NCI-H69 (cell line): ENCODE measurements around the gene L1CAM.
A peak's percentile ranks its signal among the peaks of the same experiment; 100 is the strongest.

Source experiments
- DNase-seq: peaks from one replicate; lab custom pipeline; 2025; lab: John Stamatoyannopoulos, UW

Gene L1CAM

DNA sequence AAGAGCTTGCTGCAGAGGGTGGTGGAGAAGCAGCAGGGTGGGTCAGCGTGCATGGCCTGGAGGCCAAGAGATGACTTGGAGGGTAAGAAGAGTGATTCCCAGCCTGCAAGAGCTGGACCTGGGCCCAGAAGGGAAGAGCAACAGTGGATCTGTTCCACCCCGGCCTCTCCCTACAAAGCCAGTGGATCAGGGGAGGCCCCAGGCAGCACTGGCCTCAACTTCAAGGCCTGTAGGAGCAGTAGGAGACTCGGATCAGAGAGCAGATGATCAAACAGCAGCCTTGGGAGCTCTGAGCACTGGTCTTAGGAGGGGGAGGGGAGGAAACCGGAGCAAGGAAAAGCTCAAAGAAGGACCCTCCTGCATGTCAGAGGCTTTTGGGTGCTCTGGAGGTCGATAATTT, 7.6 kb downstream of the L1CAM start:
- peak; percentile 36 for DNase-seq

DNA sequence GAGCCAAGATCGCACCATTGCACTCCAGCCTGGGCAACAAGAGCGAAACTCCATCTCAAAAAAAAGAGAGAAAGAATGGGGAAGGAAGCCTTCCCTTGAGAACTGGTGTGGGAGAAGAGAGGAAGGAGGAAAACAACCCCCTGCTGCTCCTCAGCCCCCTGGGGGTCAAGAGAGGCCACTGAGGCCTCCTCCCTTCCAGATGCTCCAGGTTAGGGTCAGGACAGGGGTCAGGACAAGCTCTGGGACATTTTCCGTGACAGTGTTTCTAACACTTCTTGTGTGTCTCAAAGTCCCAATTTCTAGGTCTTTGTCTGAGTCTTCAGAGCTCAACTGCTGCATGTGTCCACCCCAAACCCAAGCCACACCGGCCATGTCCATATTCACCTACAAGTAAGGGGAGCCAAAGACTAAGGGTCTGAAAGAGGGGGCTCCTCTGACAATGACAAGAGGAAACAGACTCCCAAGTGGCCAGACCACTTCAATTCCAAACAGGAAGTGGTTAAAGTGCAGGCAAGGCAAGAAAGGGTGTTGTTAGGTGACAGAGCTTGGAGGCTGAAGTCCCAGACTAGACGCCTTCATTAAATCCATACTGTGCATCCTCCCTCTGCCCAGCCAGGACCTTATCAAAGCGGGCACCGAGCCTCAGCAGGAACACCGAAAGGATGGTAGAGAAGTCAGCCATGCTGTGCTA, 8.3 kb downstream of the L1CAM start:
- DNase-seq, result peak; percentile 11

GRCh38 chrX:153876112-153876491, 9.9 kb downstream of the L1CAM start:
- DNase-seq, result no peak

GRCh38 chrX:153875391-153876111, 10.4 kb downstream of the L1CAM start:
- DNase-seq, result peak; percentile 68

DNA sequence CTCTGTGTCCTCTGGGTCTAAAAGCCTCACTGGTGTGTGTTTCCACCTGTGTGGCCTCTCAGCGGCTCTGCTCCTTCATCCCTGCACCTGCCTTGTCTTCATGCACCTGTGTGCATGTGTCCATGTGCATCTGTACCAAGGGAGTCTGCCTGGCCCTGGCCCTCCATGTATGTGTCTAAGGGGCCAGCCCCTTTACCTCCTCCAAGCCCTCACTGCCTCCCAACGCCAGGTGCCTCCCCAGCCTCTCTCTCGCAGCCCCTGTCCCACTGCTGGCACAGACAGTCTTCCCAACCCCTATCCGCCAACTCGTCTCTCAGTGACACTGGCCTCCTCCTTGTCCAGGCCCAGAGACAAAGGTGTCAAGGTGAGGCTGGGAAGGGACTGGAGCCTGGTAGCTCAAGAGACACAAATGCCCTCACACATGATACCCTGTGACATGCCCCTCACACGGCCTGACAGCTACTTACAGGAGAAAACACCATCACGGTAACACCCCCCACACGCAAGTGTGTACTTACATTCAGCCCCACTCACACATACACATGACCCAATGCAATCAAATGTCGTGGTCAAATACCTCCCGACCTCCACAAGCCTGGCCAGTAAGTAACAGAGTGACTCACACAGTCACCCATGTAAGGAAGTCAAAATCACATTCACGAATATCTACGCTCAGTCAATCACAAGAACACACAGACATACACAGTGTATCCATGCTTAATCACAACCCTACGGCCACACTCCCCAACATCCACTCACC, 11.4 kb downstream of the L1CAM start:
- DNase-seq, result no peak

DNA sequence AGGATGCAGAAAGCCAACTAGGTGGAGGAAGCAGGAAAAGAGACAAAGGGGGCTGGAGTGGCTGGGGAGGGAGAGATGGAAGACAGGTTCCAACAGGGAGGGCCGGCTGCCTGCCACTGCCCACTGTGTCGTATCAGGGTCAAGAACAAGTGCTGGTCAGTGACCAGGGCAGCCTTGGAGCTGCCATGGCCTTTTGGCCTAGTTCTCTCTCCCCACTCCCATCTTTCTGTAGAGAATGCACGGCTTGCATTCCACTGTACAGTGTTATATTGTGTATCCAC, 11.9 kb downstream of the L1CAM start:
- DNase-seq, result no peak

- DNase-seq, result peak; percentile 66
These were observed 12.5 kb downstream of the L1CAM start for GRCh38 chrX:153873282-153874084.

- no peak for DNase-seq
These were observed 13.8 kb downstream of the L1CAM start for GRCh38 chrX:153871946-153872878.

DNA sequence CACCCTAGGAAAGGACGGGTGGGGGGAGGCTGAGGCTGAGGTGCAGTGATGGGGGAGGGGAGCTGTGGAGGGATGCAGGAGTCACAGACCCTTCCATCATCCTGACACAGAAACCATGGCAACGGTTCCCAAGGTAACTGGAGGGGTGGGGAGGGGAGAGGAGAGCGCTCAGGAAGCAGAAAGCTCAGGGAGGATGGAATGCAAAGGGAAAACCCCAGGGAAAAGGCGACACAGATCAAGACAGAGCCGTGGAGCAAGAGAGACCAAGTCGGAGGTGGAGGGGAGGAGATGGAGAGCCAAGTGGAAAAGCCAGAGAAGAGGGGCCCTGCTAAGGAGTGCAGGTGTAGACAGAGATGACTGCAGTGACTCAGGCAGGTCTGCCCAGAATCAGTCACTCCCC, 14.5 kb downstream of the L1CAM start:
- no peak for DNase-seq

- DNase-seq, result no peak
These were observed 15.1 kb downstream of the L1CAM start for GRCh38 chrX:153870791-153871360.

DNA sequence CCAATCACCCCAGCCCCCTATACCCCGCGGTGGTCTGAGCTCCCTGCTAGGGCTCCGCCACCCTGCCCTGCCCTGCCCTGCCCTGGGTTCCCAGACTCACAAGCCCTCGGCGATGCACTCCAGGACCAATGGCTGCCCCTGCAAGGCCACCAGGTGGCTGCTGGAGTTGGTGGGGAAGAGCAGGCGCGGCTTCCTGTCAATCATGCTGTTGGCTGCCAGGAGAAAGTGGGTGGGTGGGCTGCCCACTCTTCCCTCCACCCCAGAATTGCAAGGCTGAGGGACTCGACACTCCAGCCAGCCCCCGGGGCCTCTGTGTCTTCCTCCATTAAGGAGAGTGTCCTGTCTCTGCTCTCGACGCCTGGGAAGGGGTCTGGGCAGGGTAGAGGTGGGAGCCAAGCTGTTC, 15.7 kb downstream of the L1CAM start:
- DNase-seq, result no peak

GRCh38 chrX:153869473-153870287, 16.3 kb downstream of the L1CAM start:
- DNase-seq, result no peak

DNA sequence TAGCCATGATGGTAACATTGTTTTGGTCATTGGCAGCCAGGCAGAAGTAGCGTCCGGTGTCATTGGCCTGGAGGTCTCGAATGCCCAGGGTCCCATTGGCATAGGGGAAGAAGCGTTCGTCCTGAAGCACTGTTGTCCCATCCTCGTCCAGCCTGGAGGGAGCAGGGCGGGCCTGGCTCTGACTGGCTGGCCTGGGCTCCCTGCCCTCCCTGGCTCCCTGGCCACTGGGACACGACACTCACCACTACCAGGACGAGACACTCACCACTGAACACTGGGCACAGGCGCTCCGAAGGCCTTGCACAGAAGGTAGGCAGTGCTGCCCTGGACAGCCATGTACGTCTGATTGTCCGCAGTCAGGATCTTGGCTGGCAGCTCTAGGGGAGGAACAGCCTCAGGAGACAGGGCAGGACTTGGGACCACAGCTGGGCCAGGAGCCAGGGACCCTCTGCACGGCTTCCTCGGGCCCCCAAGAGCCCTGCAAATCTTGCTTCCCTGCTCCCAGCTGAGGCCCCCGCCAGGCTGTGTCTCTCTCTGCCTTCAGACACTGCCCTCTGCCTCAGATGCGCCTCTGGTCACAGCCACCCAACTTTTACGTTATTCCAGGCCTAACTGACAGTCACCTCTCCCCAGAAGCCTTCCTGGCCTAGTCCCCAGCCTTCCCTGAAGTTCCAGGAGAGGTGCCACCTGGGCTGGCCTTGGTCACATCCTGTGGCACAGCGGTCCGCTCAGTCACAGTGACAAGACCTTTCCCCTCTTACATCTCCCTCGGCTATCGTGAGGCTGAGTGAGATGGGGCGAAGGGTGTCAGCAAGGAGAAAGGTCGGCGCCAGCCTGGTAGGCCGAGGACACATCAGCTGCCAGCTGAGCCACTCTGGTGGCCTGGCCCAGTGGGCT, 17.1 kb downstream of the L1CAM start:
- DNase-seq, result no peak

GRCh38 chrX:153867671-153868070, 18.3 kb downstream of the L1CAM start:
- DNase-seq, result no peak

- DNase-seq, result peak; percentile 6
These were observed 18.8 kb downstream of the L1CAM start for GRCh38 chrX:153867139-153867538.

- DNase-seq, result no peak
These were observed 19.5 kb downstream of the L1CAM start for GRCh38 chrX:153866302-153867019.

- DNase-seq, result no peak
These were observed 20.3 kb downstream of the L1CAM start for GRCh38 chrX:153865685-153866084.

DNA sequence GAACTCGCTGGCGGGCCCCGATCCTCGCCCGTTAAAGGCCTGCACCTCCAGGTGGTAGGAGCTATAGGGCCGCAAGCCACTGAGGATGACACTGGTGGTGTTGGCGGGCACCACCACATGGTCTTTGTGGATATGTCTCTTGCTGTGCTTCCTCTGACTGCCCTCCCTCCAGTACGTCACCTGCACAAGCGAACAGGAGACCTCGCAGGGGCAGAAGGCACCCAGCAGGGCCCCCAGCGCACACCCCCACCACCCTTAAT, 20.7 kb downstream of the L1CAM start:
- DNase-seq, result no peak
